ENCODE data around the gene GDNF.

Gene GDNF, protein sequence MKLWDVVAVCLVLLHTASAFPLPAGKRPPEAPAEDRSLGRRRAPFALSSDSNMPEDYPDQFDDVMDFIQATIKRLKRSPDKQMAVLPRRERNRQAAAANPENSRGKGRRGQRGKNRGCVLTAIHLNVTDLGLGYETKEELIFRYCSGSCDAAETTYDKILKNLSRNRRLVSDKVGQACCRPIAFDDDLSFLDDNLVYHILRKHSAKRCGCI

DNA sequence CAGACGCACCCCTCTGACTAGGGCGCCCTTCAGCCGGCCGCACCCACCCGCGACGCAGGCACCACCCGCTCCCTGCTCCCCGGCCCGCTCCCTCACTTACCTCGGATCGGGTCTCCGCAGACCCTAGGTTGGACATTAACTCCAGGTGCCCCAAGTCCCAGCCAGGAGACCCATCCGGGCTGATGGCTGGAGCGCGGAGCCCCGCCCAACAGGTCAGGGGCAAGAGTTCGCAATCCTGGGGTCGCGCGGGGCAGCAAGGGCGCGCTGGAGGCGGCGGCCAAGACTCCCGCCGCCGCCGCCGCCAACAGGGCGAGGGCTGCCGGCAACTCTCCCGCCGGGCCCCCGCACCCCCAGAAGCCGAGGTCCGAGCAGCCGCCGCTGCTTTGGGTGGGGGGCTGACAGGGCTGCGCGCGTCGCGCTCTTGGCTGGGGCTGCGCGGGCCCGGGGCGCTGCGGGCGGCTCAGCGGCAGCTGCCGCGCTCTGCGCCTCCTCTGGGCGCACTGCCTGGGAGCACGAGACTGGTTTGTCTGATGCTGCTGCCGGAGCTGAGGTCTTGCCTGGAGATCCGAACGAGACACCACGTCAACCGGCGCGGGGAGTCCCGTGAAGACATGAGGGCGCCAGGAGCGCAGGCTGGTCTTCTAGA lies at the start of gene GDNF:
GDNF (minus strand) TSS at position 635 of the 646 bp plus-strand sequence. CDS start 5,245 bp downstream, outside the sequence.
- peaks cover 94% of the 10 kb centered on the region for H3K27me3 Mint-ChIP-seq (ENCODE audit: low read depth)
- no peaks in the 10 kb centered on the region for H3K36me3 Mint-ChIP-seq (ENCODE audit: low read depth)
- H3K4me1 Mint-ChIP-seq, result peaks cover 54% of the 10 kb centered on the region
- peak within 1 kb of the TSS; percentile 85 to 93 (median 88) for H3K4me3 Mint-ChIP-seq
- H3K27ac Mint-ChIP-seq, result peak within 1 kb of the TSS in 2 of 3 experiments; percentile 47 to 85
- TF ChIP-seq, protein P1, sequence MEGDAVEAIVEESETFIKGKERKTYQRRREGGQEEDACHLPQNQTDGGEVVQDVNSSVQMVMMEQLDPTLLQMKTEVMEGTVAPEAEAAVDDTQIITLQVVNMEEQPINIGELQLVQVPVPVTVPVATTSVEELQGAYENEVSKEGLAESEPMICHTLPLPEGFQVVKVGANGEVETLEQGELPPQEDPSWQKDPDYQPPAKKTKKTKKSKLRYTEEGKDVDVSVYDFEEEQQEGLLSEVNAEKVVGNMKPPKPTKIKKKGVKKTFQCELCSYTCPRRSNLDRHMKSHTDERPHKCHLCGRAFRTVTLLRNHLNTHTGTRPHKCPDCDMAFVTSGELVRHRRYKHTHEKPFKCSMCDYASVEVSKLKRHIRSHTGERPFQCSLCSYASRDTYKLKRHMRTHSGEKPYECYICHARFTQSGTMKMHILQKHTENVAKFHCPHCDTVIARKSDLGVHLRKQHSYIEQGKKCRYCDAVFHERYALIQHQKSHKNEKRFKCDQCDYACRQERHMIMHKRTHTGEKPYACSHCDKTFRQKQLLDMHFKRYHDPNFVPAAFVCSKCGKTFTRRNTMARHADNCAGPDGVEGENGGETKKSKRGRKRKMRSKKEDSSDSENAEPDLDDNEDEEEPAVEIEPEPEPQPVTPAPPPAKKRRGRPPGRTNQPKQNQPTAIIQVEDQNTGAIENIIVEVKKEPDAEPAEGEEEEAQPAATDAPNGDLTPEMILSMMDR (IDR thresholded peaks at IDR 0.05; ENCODE audit: unreplicated experiment in 3 of 3), result no peak
- no peaks in the 10 kb centered on the region for H3K9me3 Mint-ChIP-seq

DNA sequence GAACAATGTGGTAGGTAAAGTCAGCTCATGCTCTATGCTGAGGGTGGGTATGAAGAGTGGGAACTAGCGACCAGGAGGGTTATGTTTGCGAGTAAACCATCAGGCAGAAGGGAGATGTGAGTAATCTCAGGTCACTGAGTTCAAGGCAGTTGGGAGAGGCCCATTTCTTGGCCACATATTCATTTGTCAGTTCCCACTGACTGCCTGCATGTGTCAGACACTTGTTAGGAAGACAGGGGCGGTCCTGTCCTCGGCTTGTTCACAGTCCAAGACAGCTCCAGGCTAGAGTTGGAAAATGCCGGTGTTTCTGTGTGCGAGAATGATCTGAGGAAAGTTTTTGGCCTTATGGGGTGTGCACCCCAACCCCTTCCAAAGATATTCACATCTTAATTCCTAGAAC lies 48.6 kb upstream of the GDNF start:
- Mint-ChIP-seq H3K9me3 (no peaks in the 10 kb centered on the region), H3K27me3 (ENCODE audit: low read depth) (peaks cover 11% of the 10 kb centered on the region), H3K4me1 (peaks cover 34% of the 10 kb centered on the region), H3K36me3 (ENCODE audit: low read depth) (no peaks in the 10 kb centered on the region), H3K27ac (no peak overlapping the region), H3K4me3 (no peak overlapping the region)
- TF ChIP-seq, protein P1 (IDR thresholded peaks at IDR 0.05; ENCODE audit: unreplicated experiment in 3 of 3), result no peak

DNA sequence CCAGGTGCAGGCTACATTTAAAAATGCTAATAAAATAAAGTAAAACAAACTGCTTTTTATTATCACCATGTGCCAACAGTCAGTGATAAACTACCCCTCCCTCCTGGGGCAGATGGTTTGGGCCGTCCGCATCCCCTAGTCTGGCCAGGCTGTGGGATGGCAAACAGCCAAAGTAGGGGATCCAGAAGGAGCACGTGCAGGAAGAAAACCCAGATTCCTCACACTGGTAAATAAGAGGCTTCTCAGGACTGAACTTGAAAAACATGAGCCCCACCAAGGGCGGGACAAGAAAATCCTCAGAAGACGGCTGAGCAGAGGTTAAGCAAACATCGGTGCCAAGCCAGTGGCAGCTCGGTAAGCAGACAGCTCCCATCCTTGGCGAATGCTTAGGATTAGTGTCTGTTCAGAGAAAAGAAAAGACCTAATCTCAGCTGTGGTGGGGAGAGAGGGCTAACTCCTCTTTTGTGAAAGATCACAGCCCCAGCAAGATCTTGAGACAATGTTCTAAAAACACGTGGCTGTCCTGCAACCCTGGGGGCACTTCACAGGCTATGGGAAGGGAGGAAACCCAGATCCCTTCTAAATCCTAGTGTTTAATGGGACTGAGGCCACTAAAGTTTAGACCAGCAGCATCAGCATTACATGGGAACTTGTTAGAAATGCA lies 46.5 kb upstream of the GDNF start:
- Mint-ChIP-seq H3K4me3 (no peak overlapping the region), H3K4me1 (peaks cover 21% of the 10 kb centered on the region), H3K36me3 (ENCODE audit: low read depth) (no peaks in the 10 kb centered on the region), H3K27ac (no peak overlapping the region), H3K27me3 (ENCODE audit: low read depth) (peaks cover 11% of the 10 kb centered on the region), H3K9me3 (peaks cover 2% of the 10 kb centered on the region)
- TF ChIP-seq, protein P1 (IDR thresholded peaks at IDR 0.05; ENCODE audit: unreplicated experiment in 3 of 3), result no peak

DNA sequence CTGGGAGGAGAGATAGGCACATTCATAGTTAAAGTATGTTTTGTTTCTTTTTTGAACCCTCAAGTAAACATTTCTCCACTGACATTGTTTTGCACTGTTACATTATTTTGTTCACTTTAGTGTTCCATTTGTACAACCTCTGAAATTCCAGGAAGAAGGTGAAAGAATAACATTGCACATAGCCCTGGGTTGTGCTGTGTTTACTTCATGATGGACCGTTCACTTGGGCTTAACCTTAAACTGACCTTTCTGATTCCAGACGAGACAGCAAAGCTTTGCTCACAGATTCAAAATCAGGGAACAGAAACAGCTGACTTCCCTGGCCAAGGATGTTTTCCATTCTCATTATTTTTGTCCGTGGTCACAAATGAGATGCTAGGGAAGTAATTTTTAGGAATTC lies 42.8 kb upstream of the GDNF start:
- H3K9me3 Mint-ChIP-seq, result peaks cover 2% of the 10 kb centered on the region
- no peak overlapping the region for H3K4me3 Mint-ChIP-seq
- H3K27me3 Mint-ChIP-seq (ENCODE audit: low read depth), result peaks cover 10% of the 10 kb centered on the region
- TF ChIP-seq, protein P1 (IDR thresholded peaks at IDR 0.05; ENCODE audit: unreplicated experiment in 3 of 3), result no peak
- peaks cover 15% of the 10 kb centered on the region for H3K4me1 Mint-ChIP-seq
- no peaks in the 10 kb centered on the region for H3K36me3 Mint-ChIP-seq (ENCODE audit: low read depth)
- no peak overlapping the region for H3K27ac Mint-ChIP-seq

DNA sequence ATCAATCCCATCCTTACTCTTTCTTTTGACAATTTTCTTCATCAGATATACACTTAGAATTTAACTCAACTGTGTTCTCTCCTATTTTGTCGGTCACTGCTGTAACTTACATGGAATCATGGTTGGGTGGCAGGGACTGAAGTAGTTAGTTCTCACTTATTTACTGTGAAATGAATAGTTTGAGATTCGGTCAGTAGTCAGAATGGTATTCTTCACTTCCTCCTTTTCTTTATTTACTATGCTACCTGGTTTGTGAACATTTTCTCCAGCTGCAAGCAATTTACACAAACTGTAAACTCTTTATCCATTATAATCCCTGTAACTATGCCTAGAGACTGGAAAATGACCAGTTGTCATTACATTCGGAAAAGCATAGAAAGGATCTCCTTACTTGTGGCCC lies 41.5 kb upstream of the GDNF start:
- Mint-ChIP-seq H3K4me3 (no peak overlapping the region), H3K27me3 (ENCODE audit: low read depth) (peaks cover 10% of the 10 kb centered on the region), H3K27ac (no peak overlapping the region), H3K4me1 (peaks cover 13% of the 10 kb centered on the region), H3K36me3 (ENCODE audit: low read depth) (no peaks in the 10 kb centered on the region), H3K9me3 (peaks cover 2% of the 10 kb centered on the region)
- TF ChIP-seq, protein P1 (IDR thresholded peaks at IDR 0.05; ENCODE audit: unreplicated experiment in 3 of 3), result no peak
